ENCODE measurements around the gene GRM5. TPM values are rescaled to one million over a fixed set of nuclear protein-coding genes. Genes with fewer than 3 reads are reported as not detected.
"Not testable (repeated sequence)": the region's sequence is repeated elsewhere in the genome, so short reads cannot be mapped to it uniquely, and the experiment has no call there.

Gene GRM5
- total RNA-seq, 1 donor from 2014 or later: 0.17 TPM

- no peak overlapping the region for H3K4me3 Mint-ChIP-seq
- no peaks in the 10 kb centered on the region for H3K36me3 Mint-ChIP-seq
- no peaks in the 10 kb centered on the region for H3K4me1 Mint-ChIP-seq (ENCODE audit: unreplicated experiment)
- peaks cover 3% of the 10 kb centered on the region for H3K27me3 Mint-ChIP-seq
- DNase-seq (ENCODE audit: extremely low spot score, unreplicated experiment): no peak
- TF ChIP-seq CTCF (conservative IDR thresholded peaks at IDR 0.05): no peak
- no peaks in the 10 kb centered on the region for H3K9me3 Mint-ChIP-seq
- no peak overlapping the region for H3K27ac Mint-ChIP-seq
Observed at GRCh38 chr11:88861618-88862017, 204.2 kb downstream of the GRM5 start.

DNA sequence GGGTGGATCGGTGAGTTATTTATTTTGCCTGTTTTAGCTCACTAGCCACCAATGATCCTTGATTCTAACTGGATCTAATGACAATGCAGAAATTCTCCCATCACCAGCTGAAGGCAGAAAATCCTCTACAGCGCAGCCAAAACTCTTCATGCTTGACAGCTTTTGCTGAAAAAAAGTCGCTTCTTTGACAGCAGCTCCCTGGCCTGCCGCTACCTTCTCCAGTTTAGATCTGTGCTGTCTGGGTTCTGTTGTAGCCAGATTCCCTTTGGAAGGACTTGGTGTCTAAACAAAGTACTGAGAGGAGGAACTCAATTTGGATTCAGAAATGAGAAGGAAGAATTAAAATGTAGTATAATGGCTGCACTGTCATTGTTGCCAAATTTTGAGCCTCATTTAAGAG is 205.4 kb downstream of the GRM5 start:
- H3K4me1 Mint-ChIP-seq (ENCODE audit: unreplicated experiment); H3K4me3 Mint-ChIP-seq; H3K9me3 Mint-ChIP-seq; H3K36me3 Mint-ChIP-seq; H3K27ac Mint-ChIP-seq; DNase-seq (ENCODE audit: extremely low spot score, unreplicated experiment); H3K27me3 Mint-ChIP-seq: not testable (repeated sequence)

- not testable (repeated sequence) for DNase-seq (ENCODE audit: extremely low spot score, unreplicated experiment); H3K36me3 Mint-ChIP-seq; H3K27ac Mint-ChIP-seq; H3K4me3 Mint-ChIP-seq; H3K9me3 Mint-ChIP-seq; H3K4me1 Mint-ChIP-seq (ENCODE audit: unreplicated experiment); H3K27me3 Mint-ChIP-seq
Observed at GRCh38 chr11:88853963-88854362, 211.8 kb downstream of the GRM5 start.

- DNase-seq (ENCODE audit: extremely low spot score, unreplicated experiment); H3K4me1 Mint-ChIP-seq (ENCODE audit: unreplicated experiment); H3K36me3 Mint-ChIP-seq; H3K27me3 Mint-ChIP-seq; H3K9me3 Mint-ChIP-seq; H3K4me3 Mint-ChIP-seq; H3K27ac Mint-ChIP-seq: not testable (repeated sequence)
Observed at GRCh38 chr11:88851547-88851946, 214.2 kb downstream of the GRM5 start.

DNA sequence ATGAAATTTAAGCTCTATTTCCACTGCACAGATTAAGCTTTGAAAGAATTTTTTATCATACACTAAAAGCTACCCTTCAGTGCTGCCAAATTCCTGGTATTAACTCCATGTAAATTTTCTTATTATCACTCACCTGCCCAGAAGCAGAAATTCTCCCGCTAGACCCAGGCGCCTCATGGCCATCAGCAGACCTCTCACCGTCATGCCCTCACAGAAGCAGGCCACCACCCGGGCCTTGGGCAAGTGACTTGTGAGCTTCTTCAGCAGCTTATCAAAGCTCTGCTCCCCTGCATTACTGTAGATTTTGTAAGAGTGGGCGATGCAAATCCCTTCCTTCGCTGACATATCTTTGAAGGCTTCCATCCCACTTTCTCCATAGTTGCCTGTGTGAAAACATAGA is 216.0 kb downstream of the GRM5 start:
- not testable (repeated sequence) for H3K4me3 Mint-ChIP-seq; H3K27me3 Mint-ChIP-seq; H3K4me1 Mint-ChIP-seq (ENCODE audit: unreplicated experiment); H3K27ac Mint-ChIP-seq; H3K36me3 Mint-ChIP-seq; H3K9me3 Mint-ChIP-seq; DNase-seq (ENCODE audit: extremely low spot score, unreplicated experiment)

- no peaks in the 10 kb centered on the region for H3K4me1 Mint-ChIP-seq (ENCODE audit: unreplicated experiment)
- no peak overlapping the region for H3K27ac Mint-ChIP-seq
- no peak overlapping the region for H3K4me3 Mint-ChIP-seq
- H3K9me3 Mint-ChIP-seq: no peaks in the 10 kb centered on the region
- DNase-seq (ENCODE audit: extremely low spot score, unreplicated experiment): no peak
- no peak for TF ChIP-seq CTCF (conservative IDR thresholded peaks at IDR 0.05)
- H3K36me3 Mint-ChIP-seq: no peaks in the 10 kb centered on the region
- no peaks in the 10 kb centered on the region for H3K27me3 Mint-ChIP-seq
Observed at GRCh38 chr11:88849368-88849767, 216.4 kb downstream of the GRM5 start.

DNA sequence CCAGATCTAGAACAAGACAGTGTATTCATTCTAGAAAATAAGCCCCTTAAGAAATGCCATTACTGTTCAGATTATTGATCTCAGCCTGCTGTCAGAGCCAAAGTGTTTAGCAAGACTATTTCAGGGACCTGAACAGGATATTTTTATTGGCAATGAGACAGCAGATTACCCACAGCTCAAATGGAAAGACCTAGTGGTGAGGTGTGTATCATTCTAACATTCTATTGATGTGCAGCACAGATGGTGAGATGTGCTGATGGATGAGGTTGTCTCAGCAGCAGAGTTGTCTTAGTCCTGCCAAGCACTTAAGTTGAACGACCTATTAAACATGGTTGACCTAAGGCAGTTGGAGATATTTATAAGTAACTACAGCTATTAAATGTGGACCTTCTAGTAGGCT is 219.5 kb downstream of the GRM5 start:
- not testable (repeated sequence) for H3K27me3 Mint-ChIP-seq; H3K4me1 Mint-ChIP-seq (ENCODE audit: unreplicated experiment); H3K27ac Mint-ChIP-seq; H3K9me3 Mint-ChIP-seq; H3K4me3 Mint-ChIP-seq; H3K36me3 Mint-ChIP-seq; DNase-seq (ENCODE audit: extremely low spot score, unreplicated experiment)

DNA sequence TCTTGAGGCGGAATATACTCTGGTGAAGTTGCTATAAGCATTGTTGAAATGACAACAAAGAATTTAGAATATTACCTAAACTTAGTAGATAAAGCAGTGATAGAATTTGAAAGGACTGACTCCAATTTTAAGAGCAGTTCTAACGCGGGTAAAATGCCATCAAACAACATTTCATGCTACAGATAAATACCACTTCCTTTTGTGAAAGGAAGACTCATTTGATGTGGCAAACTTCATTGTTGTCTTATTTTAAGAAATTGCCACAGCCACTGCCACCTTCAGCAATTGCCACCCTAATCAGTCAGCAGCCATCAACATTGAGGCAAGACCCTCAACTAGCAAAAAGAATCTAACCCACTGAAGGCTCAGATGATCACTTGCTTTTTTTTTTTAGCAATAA is 220.8 kb downstream of the GRM5 start:
- not testable (repeated sequence) for H3K4me3 Mint-ChIP-seq; H3K9me3 Mint-ChIP-seq; H3K4me1 Mint-ChIP-seq (ENCODE audit: unreplicated experiment); H3K27me3 Mint-ChIP-seq; H3K36me3 Mint-ChIP-seq; H3K27ac Mint-ChIP-seq; DNase-seq (ENCODE audit: extremely low spot score, unreplicated experiment)

DNA sequence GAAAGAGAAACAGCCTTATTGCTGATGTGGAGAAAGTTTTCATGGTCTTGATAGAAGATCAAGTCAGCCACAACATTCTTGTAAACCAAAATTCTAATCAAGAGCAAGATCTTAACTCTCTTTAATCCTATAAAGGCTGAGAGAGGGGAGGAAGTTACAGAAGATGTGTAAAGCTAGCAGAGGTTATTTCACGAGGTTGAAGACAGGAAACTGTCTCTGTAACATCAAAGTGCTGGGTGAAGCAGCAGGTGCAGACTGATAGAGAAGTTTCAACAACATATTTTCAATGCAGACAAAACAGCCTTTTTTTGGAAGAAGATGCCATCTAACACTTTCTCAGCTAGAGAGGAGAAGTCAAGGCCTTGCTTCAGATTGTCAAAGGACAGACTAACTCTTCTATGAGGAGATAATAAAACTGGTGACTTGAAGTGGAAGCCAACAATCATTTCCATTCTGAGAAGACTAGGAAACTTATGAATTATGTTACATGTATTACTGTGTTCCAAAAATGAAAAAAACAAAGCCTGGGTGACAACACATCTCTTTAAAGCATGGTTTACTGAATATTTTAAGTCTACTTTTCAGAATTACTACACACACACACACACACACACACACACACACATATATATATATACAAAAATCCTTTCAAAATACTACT is 221.9 kb downstream of the GRM5 start:
- H3K9me3 Mint-ChIP-seq; H3K4me1 Mint-ChIP-seq (ENCODE audit: unreplicated experiment); H3K4me3 Mint-ChIP-seq; H3K36me3 Mint-ChIP-seq; H3K27me3 Mint-ChIP-seq; DNase-seq (ENCODE audit: extremely low spot score, unreplicated experiment); H3K27ac Mint-ChIP-seq: not testable (repeated sequence)

DNA sequence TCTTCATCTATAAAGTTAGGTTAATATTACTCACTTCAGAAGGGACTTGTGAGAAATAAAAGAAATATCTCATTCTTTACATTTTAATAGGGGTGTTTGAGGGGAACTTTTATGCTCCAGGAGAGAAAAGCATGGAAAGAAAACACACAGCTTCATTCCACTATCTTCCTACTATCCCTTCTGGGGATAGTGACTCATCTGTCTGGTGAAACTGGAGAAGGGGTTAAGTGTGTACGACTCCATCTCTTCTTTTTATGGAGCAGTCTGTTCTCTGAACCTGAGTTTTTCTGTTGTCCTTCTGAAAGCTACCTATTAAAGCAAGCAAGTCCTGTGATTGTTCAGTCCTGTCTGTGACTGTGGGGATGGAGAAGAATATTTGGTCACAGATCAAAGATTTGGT is 227.6 kb downstream of the GRM5 start:
- H3K9me3 Mint-ChIP-seq; H3K4me1 Mint-ChIP-seq (ENCODE audit: unreplicated experiment); H3K27ac Mint-ChIP-seq; H3K4me3 Mint-ChIP-seq; H3K27me3 Mint-ChIP-seq; H3K36me3 Mint-ChIP-seq; DNase-seq (ENCODE audit: extremely low spot score, unreplicated experiment): not testable (repeated sequence)

GRCh38 chr11:88835709-88836108 is 230.1 kb downstream of the GRM5 start:
- DNase-seq (ENCODE audit: extremely low spot score, unreplicated experiment); H3K36me3 Mint-ChIP-seq; H3K9me3 Mint-ChIP-seq; H3K4me3 Mint-ChIP-seq; H3K27me3 Mint-ChIP-seq; H3K27ac Mint-ChIP-seq; H3K4me1 Mint-ChIP-seq (ENCODE audit: unreplicated experiment): not testable (repeated sequence)
